Uterus (tissue), 2 donors: ENCODE results near the gene CD300E.

Experiments
- POLR2A ChIP-seq, 2 donors: fragments of 450-650 bp; IDR thresholded peaks; one replicate each; pipeline ENCODE4 v1.6.1; 2016; ENCODE audit warnings: antibody characterized with exemption in 2 of 2, mild to moderate bottlenecking in 1 of 2, moderate library complexity in 1 of 2
- TF ChIP-seq, protein P1 (sequence below), 4 experiments: fragments of 200-600 bp in 2 of 4; fragments of 450-650 bp in 2 of 4; sonication (generic) in 2 of 4; IDR thresholded peaks; one replicate each; pipeline ENCODE4 v1.5.1; 2016 to 2019; ENCODE audit warnings: antibody characterized with exemption in 4 of 4, mild to moderate bottlenecking in 2 of 4, moderate library complexity in 1 of 4

DNA sequence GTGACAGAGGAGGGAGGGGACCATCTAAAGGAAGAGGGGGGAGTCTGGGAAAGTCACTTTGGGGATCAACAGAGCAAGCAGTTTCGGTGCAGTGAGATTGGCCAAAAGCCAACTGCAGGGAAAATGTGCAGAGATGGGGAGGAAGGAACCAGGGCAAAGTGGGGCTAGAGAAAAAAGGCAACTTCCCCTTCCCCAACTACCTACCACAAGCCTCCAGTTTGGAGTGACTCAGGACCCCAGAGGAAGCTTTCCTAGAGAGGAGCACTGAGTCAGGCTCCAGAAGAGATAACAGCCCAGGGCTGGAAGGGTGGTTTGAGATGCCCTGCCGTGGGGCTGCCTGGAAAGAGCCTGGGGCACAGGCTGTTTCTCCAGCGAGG lies 24.5 kb downstream of the CD300E start:
- TF ChIP-seq, protein P1, sequence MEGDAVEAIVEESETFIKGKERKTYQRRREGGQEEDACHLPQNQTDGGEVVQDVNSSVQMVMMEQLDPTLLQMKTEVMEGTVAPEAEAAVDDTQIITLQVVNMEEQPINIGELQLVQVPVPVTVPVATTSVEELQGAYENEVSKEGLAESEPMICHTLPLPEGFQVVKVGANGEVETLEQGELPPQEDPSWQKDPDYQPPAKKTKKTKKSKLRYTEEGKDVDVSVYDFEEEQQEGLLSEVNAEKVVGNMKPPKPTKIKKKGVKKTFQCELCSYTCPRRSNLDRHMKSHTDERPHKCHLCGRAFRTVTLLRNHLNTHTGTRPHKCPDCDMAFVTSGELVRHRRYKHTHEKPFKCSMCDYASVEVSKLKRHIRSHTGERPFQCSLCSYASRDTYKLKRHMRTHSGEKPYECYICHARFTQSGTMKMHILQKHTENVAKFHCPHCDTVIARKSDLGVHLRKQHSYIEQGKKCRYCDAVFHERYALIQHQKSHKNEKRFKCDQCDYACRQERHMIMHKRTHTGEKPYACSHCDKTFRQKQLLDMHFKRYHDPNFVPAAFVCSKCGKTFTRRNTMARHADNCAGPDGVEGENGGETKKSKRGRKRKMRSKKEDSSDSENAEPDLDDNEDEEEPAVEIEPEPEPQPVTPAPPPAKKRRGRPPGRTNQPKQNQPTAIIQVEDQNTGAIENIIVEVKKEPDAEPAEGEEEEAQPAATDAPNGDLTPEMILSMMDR (IDR thresholded peaks at IDR 0.05): no peak
- no peak for TF ChIP-seq POLR2A (IDR thresholded peaks at IDR 0.05)
